ENCODE results near the gene ANKRD34A.

GRCh38 chr1:145927063-145927886 lies 37.1 kb downstream of the ANKRD34A start, which contains the start of gene RBM8A:
- TF ChIP-seq CBFB (CRISPR knock-in tag; IDR thresholded peaks at IDR 0.05; ENCODE audit: low read depth) (no peak), NFYB (CRISPR knock-in tag; conservative IDR thresholded peaks at IDR 0.05; ENCODE audit: low read depth) (peak; percentile 70), MLX (CRISPR knock-in tag; IDR thresholded peaks at IDR 0.05) (no peak), STAT6 (CRISPR knock-in tag; conservative IDR thresholded peaks at IDR 0.05; ENCODE audit: low read depth) (no peak), CTCF (IDR thresholded peaks at IDR 0.05) (peak; percentile 23; the same call in 1 of the 2 replicates), JUN (CRISPR knock-in tag; IDR thresholded peaks at IDR 0.05) (no peak), ZNF138 (CRISPR knock-in tag; conservative IDR thresholded peaks at IDR 0.05) (no peak), ZNF121 (CRISPR knock-in tag; IDR thresholded peaks at IDR 0.05) (no peak), ZNF232 (CRISPR knock-in tag; IDR thresholded peaks at IDR 0.05) (0 out of 2 replicates have a peak, but pooled peaks have one; percentile 58), CREB1 (CRISPR knock-in tag; IDR thresholded peaks at IDR 0.05) (no peak), ZBTB43 (CRISPR knock-in tag; IDR thresholded peaks at IDR 0.05) (no peak), ZBTB21 (CRISPR knock-in tag; IDR thresholded peaks at IDR 0.05; ENCODE audit: borderline replicate concordance) (no peak)
